PC-3 (cell line): ENCODE data around the gene RBMS3. TPM values are rescaled to one million over a fixed set of nuclear protein-coding genes. Genes with fewer than 3 reads are reported as not detected.

Source experiments
- ATAC-seq: fragments of 200-7000 bp; cut with Tn5 transposase; 2 replicates; pipeline ENCODE4 v1.9.1; 2020; ENCODE audit warnings: mild to moderate bottlenecking, moderate library complexity
- BruUV-seq: library from RNA; stranded (reverse); fragments of 400-500 nt; replicated peaks from 2 replicates; lab custom pipeline; 2021; lab: Mats Ljungman, UMichigan
- CTCF ChIA-PET: fragments of 300-600 bp; sonication (Branson Sonifier 250); formaldehyde crosslinking; loops from one replicate; lab custom pipeline; 2022; ENCODE audit warnings: antibody characterized with exemption; lab: Charles Lee
- POLR2A ChIA-PET: fragments of 300-600 bp; sonication (Branson Sonifier 250); formaldehyde crosslinking; loops from one replicate; lab custom pipeline; 2022; ENCODE audit warnings: antibody characterized with exemption; ENCODE audit not compliant: unreplicated experiment; lab: Charles Lee
- DNase-seq: peaks from one replicate; pipeline ENCODE4 v3.0.0-alpha.2; 2015
- H2AFZ ChIP-seq: fragments of 300-600 bp; sonication (generic); 2 replicates; pipeline ENCODE4 v1.6.0; 2016; ENCODE audit warnings: antibody characterized with exemption, low read length
- H3F3A ChIP-seq: fragments of 300-600 bp; sonication (generic); one replicate; pipeline ENCODE4 v1.6.0; 2017; ENCODE audit warnings: antibody characterized with exemption, low read length, control low read depth, mild to moderate bottlenecking; ENCODE audit not compliant: unreplicated experiment
- H3K27ac ChIP-seq: fragments of 300-600 bp; sonication (generic); 2 replicates; pipeline ENCODE4 v1.5.1; 2016; ENCODE audit warnings: mild to moderate bottlenecking, low read length
- H3K27me3 ChIP-seq: fragments of 300-600 bp; sonication (generic); 2 replicates; pipeline ENCODE4 v1.6.1; 2016; ENCODE audit warnings: low read length, mixed read lengths
- H3K36me3 ChIP-seq: fragments of 300-600 bp; sonication (generic); 2 replicates; pipeline ENCODE4 v1.6.1; 2016; ENCODE audit warnings: low read depth, mixed run types, low read length, mixed read lengths
- H3K4me1 ChIP-seq: fragments of 300-600 bp; sonication (generic); 2 replicates; pipeline ENCODE4 v1.5.1; 2016; ENCODE audit warnings: low read length; ENCODE audit not compliant: insufficient read depth
- H3K4me2 ChIP-seq: fragments of 300-600 bp; sonication (generic); 2 replicates; pipeline ENCODE4 v1.6.0; 2016; ENCODE audit warnings: low read length
- H3K4me3 ChIP-seq: fragments of 300-600 bp; sonication (generic); 2 replicates; pipeline ENCODE4 v1.5.1; 2016; ENCODE audit warnings: mild to moderate bottlenecking, low read length, mixed read lengths
- H3K79me2 ChIP-seq: fragments of 300-600 bp; sonication (generic); 2 replicates; pipeline ENCODE4 v1.6.1; 2017; ENCODE audit warnings: low read length, mixed read lengths
- H3K9ac ChIP-seq: fragments of 300-600 bp; sonication (generic); 2 replicates; pipeline ENCODE4 v1.6.0; 2016; ENCODE audit warnings: mild to moderate bottlenecking, low read length
- H3K9me2 ChIP-seq: fragments of 300-600 bp; sonication (generic); replicated peaks from 2 replicates; pipeline ENCODE4 v1.6.1; 2016; ENCODE audit warnings: mixed run types, low read length, mixed read lengths
- H3K9me3 ChIP-seq: fragments of 300-600 bp; sonication (generic); 2 replicates; pipeline ENCODE4 v1.6.1; 2016; ENCODE audit warnings: low read length, mixed read lengths
- H4K20me1 ChIP-seq: fragments of 300-600 bp; sonication (generic); 2 replicates; pipeline ENCODE4 v1.6.1; 2016; ENCODE audit warnings: low read length, mixed read lengths
- EZH2 ChIP-seq: fragments of 300-600 bp; sonication (generic); IDR thresholded peaks from one replicate; pipeline ENCODE4 v1.6.1; 2017; ENCODE audit warnings: antibody characterized with exemption, mild to moderate bottlenecking, low read length; ENCODE audit not compliant: unreplicated experiment
- EZH2phosphoT487 ChIP-seq: fragments of 300-600 bp; sonication (generic); IDR thresholded peaks from 2 replicates; pipeline ENCODE4 v1.6.1; 2018; ENCODE audit warnings: mild to moderate bottlenecking, antibody characterized with exemption, low read length, borderline replicate concordance
- intact Hi-C: fragments of 100-400 bp; cut with micrococcal nuclease; formaldehyde crosslinking; loops from 2 replicates; pipeline ENCODE4 v1.9.0; 2023
- total RNA-seq: library from RNA; depleted of rRNA; stranded (reverse); fragments of >200 nt; gene quantifications from 2 replicates; pipeline ENCODE4 v1.2.3, GENCODE V29; 2014
- TF ChIP-seq, protein P1 (sequence below): fragments of 300-600 bp; sonication (generic); conservative IDR thresholded peaks from 2 replicates; pipeline ENCODE4 v1.5.1; 2017; ENCODE audit warnings: antibody characterized with exemption, low read depth, mild to moderate bottlenecking, low read length

The RBMS3 gene
- total RNA-seq, 1 experiment from 2014 or later, result 5.4 TPM

DNA sequence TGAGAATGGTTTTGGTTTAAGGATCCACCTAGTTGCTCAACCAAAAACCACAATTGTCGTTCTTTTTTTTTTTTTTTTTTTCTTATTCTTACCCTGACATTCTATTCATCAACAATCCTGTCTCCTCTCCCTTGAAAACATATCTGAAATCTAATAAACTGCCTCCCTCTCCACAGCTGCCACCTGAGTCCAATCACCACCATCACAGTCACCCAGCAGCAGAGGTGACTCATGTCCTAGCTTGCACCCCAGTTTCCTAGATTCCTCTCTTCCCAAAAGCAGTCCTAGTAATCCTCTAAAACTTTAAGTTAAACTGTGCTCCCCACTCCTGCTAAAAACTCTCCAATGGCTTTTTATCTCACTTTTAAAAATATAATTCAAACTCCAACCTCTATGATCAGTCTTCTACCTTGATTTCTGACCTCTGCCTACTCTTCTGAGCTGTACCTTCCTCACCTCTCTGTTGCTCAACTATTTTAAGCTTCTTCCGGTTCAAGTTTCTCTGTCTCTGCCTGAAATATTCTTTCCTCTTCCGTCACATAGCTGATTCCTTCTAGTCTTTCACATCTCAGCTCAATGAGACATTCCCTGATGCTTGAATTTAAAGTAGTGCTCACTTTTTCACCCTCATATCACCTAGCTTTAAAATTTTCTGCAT lies 33.7 kb upstream of the RBMS3 start:
- CTCF ChIA-PET, result no interaction called here
- DNase-seq, result no peak
- intact Hi-C loops, result no loop called here
- H3K9me3 ChIP-seq, result no peaks in the 10 kb centered on the region
- H3F3A ChIP-seq, result no peaks in the 10 kb centered on the region
- H3K27ac ChIP-seq, result no peak overlapping the region
- no peaks in the 10 kb centered on the region for H3K4me1 ChIP-seq
- H3K36me3 ChIP-seq, result no peaks in the 10 kb centered on the region
- H3K9ac ChIP-seq, result no peak overlapping the region
- POLR2A ChIA-PET, result interaction anchor here (0.6 kb wide), 1 partner anchor 20 kb away, joined by 5 read pairs; no protein-coding TSS in a partner anchor
- no peak for ATAC-seq
- H3K27me3 ChIP-seq, result no peaks in the 10 kb centered on the region
- no peaks in the 10 kb centered on the region for H4K20me1 ChIP-seq
- H3K4me3 ChIP-seq, result no peak overlapping the region
- BruUV-seq, result no TSS peak
- H3K4me2 ChIP-seq, result no peak overlapping the region
- no peaks in the 10 kb centered on the region for H3K9me2 ChIP-seq
- H3K79me2 ChIP-seq, result no peaks in the 10 kb centered on the region
- H2AFZ ChIP-seq, result no peak overlapping the region
- TF ChIP-seq, protein P1, sequence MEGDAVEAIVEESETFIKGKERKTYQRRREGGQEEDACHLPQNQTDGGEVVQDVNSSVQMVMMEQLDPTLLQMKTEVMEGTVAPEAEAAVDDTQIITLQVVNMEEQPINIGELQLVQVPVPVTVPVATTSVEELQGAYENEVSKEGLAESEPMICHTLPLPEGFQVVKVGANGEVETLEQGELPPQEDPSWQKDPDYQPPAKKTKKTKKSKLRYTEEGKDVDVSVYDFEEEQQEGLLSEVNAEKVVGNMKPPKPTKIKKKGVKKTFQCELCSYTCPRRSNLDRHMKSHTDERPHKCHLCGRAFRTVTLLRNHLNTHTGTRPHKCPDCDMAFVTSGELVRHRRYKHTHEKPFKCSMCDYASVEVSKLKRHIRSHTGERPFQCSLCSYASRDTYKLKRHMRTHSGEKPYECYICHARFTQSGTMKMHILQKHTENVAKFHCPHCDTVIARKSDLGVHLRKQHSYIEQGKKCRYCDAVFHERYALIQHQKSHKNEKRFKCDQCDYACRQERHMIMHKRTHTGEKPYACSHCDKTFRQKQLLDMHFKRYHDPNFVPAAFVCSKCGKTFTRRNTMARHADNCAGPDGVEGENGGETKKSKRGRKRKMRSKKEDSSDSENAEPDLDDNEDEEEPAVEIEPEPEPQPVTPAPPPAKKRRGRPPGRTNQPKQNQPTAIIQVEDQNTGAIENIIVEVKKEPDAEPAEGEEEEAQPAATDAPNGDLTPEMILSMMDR, result no peak
- no peak for TF ChIP-seq EZH2
- no peak for TF ChIP-seq EZH2phosphoT487

DNA sequence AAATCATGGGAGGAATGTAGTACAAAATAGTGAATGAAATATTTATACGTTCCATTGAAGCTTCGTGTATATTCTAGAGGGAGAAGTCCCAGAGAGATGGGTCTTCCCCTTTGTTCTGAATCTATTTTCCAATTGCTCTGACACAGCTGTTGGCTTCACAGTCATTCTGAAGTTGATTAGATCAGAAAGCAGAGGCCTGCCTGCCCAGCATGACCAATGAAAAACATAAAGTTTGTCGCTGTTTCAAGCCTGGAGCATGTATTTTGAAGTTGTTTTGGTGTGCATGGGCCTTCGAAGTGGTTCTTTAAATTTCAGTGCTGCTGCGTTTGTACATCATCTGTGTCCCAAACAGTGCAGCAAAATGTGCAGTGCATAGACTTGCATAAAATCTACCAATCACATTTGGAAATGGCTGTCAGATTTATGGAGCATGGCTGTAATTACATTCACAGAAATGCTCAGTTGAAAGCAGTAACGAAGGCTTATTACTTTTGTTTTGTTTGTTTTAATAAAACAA lies 31.0 kb upstream of the RBMS3 start:
- Histone ChIP-seq H2AFZ (no peak overlapping the region), H4K20me1 (no peaks in the 10 kb centered on the region), H3F3A (no peaks in the 10 kb centered on the region), H3K4me1 (no peaks in the 10 kb centered on the region), H3K9me3 (no peaks in the 10 kb centered on the region), H3K27ac (no peak overlapping the region), H3K36me3 (no peaks in the 10 kb centered on the region), H3K9ac (no peak overlapping the region), H3K4me2 (no peak overlapping the region), H3K4me3 (no peak overlapping the region), H3K27me3 (no peaks in the 10 kb centered on the region), H3K9me2 (no peaks in the 10 kb centered on the region), H3K79me2 (no peaks in the 10 kb centered on the region)
- no TSS peak for BruUV-seq
- TF ChIP-seq EZH2 (no peak), EZH2phosphoT487 (no peak)
- TF ChIP-seq, protein P1, result no peak
- DNase-seq, result no peak
- CTCF ChIA-PET, result no interaction called here
- intact Hi-C loops, result no loop called here
- ATAC-seq, result no peak
- POLR2A ChIA-PET, result no interaction called here
